RPMI8226 (cell line): Measurements from ENCODE around the gene DHX35.

Experiments
- DNase-seq: peaks from one replicate; pipeline ENCODE4 v3.0.0-alpha.2; 2015

The DHX35 gene

DNA sequence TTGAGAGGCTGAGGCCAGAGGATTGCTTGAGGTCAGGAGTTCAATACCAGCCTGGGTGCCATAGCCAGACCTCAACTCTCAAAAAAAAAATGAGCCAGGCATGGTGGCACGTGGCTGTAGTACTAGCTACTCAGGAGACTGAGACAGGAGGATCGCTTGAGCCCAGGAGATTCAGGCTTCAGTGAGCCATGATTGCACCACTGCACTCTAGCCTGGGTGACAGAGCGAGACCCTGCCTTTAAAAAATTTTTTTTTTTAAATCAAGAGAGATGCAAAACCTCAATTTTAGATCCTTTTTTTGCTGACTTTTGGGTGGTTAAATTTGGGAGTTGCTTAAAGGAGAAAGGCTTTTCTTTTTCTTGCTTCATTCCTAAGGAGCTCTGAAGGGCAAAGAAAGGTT, 70.9 kb downstream of the DHX35 start:
- DNase-seq = no peak

DNA sequence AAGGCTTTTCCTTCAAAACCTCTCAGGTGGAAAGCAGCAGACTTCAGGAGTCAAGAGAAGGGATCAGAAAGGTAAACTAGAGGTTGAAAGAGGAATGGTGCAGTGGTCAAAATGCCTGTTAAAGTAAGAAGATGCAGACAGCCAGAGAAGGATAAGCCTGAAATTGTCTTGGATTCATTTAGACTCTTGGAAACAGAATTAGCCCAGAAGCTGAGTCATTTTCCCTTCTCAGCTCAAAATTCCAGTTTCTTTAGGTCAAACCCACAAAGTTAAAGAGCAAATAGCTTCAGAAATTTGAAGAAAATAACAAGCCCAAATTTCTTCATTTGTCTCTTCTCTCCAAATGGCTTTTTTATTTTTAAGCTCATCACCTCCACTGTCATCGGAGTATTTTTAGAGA, 73.9 kb downstream of the DHX35 start:
- no peak for DNase-seq

DNA sequence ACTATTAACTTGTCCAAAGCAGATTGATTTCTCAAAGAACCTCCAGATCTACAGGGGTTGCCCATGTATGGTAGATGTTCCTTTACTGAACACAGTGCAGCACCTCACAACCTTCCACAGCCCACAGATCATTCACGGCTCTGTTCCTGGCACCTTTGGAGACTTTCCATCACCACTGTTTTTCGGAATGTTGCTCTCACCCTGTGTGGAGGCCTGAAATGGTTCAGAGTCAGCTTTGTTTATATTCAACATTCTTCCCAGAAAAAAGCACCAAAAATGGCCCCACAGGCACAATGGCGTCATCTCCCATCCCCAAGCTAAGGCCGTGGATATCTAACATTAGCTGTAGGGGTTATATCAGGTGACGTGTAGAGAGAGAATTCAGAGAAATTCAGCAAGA, 74.7 kb downstream of the DHX35 start:
- no peak for DNase-seq

DNA sequence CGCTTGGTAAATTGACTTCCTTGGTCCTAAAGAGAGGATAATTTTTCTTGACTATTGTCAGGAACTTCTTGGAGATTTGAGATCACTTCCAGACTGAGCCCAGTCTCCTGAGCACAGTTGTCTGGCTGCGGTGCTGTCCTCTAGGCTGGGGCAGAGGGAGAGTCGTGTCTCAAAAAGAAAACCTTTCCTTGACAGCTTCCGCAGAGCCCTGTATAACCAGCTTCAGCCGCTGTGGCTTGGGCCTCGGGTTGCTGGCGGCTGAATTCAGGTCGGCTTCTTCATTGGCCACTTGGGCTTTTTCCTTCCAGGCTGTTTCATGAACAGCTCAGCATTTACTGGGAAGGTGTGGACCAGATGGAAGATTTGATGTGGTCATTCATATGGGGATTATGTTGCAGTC, 75.9 kb downstream of the DHX35 start:
- no peak for DNase-seq

DNA sequence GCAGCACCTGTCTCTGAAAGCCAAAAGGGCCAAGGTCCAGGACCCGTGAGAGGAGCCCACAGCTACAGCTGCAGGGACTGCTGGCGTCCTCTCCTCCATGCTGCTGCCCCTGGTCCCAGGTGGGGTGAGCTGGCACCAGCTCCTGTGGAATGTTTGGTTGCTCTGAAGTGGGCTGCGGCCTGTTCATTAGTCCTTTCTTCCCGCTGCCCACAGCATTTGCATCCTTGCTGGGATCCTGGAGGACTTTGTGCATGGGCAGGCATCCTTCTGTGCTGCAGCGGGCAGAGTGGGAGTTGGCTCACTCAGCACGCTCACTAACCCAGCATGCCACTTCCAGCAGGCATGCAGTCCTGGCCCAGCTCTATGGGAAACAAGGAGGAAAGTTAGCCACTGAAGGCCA, 76.4 kb downstream of the DHX35 start:
- no peak for DNase-seq

DNA sequence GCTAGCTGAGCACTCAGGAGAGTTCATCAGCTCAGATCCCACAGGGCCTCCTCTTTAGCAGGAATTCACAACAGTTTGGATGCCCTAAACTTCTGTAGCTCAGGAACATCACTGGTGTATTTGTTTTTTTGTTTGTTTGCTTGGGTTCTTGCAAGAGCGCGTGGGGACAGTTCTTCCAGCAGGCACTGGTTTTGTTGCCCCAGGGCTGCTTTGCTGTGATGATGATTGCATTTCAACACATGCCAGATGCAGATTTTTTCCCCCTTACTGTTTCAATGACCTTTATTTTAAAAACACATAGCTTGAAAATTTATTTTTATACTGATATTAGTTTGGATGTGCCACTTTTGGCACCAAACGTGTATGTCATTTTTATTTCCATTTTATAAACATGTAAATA, 77.1 kb downstream of the DHX35 start:
- no peak for DNase-seq

DNA sequence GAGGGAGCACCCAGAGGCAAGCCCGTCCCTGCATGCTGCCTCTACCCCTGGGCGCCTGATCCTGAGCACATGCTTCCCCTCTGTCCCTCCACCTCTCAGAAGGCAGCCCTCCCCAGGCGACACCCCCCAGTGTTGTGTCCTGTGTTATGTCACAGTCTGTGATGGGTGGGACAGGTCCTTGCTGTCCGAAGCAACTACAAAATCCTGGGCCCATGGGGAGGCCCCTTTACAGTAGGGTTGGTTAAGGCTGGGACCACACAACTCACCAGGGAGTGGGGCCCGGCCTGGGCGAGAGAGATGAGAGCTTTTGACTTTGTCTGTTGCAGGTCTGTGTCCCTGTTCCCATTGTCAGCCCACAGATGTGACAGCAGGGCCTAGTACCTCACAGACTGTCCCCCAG, 78.0 kb downstream of the DHX35 start:
- DNase-seq = no peak

DNA sequence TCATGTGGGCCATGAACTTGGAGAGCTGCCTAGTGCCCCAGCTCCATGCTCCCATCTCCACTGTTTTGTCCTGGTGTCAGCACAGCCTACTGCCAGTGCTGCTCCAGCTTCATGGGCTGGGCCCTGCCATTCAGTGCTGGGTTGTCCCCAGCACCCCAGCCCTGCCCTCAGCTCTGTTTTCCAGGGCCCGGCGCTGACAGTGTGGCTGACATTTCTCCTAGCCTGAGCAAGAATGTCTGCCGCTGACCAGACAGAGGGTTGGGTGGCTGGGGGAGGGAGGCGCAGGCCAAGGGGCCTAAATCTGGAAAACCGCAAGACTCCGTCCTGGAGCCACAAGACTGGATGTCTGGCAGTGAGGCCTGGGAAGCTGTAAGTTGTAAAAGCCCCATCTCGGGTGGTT, 78.9 kb downstream of the DHX35 start:
- DNase-seq = no peak

DNA sequence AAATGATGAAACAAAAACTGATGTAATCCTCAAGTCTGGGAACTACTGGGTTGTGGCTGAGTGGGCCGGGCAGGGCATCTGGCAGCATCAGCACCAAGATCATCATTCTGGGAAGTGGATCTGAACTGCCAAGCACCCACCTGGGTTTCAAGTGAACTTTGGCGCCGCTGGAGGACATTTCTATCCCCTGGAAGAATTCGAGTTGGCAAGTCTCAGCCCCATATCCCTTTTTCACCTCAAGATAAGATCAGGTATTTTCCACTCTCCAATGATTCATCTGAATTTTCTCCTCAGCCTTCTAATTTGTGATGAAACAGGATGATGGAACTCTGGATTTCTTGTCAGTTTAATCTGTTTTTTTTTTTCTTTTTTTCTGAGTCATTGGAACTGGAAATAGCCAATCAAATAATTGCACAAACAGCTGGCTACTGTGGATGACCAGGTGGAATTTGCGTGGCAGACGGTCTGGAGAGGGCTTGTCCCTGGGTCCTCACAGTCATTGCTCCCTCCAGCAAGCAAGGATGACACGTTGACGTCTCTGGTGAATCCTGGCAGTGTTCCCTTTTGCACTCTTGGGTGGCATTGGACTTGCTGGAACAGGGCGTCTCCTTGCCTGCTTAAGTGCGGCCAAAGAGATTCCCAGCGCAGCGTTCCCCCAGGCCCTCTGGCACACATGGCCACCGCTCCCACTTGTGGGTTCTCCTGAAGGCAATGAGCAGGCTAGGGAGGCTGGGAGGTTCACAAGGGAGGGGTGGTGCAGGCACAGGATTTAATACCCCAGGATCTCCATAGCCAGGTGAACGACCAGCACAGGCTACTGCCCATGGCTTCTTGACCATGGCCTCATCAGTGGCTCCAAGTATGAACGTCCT, 80.4 kb downstream of the DHX35 start:
- DNase-seq = no peak

DNA sequence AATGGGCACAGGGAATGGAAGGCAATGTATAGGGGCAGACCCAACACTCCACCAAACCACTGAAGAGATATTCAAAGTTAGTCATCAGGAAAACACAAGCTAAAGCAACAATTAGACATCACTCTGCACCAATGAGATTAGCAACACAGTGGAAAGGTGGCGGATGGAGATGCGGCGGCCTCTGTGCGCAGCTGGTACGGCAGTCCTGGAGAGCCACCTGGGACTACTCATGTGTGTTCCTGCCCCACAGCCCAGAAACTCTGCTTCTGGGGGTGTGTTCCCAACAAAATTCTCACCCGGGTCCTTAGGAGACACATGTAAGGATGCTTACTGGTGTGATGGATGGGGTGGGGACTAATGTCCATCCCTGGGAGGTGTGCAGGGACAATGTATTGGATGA, 82.4 kb downstream of the DHX35 start:
- DNase-seq = no peak

DNA sequence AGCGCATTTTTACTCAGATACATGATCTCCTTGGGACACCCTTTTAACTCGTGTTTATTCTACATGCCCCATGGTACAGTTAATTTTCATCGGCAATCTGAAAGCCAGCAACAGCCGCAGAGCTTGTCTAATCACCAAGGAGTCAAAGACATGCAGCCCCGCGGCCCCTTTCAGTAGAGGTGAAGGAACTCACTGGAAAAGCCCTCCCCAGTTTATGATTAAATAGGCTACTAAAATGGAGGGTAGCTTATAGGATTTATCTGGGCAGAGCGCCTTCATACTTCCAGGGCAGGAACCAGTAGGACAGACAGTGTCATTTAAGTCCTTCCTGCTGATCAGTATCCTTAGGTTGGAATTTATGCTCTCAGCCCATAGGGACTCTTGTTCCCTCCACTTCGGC, 83.5 kb downstream of the DHX35 start:
- DNase-seq = no peak

DNA sequence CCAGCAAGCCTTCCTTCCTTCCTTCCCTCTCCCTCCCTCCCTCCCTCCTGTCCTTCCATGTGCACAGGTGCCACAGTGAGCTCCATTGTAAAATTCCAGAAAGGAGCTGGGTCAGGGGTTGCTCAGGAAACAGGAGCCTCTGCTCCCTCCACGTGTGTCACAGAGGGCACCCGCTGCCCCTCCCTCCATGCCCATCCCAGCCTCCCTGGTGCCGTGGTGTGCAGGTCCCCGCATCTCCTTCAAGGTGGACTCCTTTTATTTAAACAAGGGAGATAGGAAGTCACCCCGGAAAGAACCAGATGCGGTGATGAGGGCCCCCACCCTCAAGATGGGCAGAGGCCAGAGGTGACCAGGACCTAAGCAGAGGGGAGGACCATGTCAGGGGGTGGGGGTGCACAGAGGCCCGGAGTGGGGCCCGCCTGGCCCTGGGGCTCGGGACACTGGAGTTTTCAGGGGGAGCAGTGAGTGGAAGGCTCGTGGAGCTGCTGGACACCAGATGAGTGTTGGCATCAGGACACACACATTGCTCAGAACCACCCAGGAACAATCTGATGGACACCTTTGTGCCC, 85.4 kb downstream of the DHX35 start:
- no peak for DNase-seq

DNA sequence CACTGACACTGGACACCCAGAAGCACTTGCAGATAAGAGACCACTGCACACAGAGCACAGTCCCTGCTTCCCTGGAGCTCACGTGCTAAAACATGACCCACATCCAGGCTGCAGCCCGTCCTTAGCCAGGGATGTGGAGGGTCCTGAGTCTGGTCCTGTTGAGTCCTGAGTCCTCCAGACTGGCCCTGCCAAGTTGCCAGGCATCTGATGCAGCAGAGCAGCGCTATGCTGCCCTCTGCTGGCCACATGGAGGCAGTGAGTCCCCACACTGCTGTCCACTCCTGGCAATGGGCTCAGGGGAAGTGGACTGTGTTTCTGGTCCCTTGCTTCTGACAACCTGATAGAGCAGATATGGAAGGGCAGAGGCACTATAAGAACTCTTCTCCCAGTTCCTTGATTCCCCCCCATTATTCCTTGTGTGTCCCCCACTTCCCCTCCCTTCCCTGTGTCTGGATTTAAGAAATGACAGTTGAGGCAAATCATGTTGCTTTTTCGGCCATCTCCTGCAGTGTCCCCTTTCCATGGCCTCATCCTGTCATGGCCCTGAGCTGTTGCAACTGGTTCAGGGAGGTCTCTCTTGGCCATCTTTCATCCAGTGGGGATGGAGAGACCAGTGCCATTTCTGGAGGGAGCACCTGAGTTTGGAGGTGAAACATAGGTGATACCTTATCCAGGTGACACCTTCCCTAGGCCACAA, 86.0 kb downstream of the DHX35 start:
- peak; percentile 82 for DNase-seq

DNA sequence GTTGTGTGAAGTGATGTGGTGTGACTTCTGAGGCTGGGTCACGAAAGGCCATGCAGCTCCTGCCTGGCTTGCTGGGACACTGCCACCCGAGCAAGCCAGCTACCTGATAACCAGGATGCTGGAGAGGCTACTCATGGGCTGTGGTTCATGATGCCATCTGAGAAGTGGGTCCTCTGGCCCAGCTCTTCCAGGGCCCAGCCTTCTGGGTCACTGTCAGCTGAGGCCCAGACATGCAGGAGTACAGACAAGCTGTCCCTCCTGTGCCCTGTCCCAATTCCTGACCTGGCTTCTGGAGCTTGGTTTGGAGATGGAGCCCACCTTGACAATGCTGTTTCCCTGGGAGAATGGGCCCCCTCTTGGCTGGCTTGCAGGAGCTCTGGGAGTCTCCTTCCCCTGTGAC, 87.0 kb downstream of the DHX35 start:
- DNase-seq = no peak

DNA sequence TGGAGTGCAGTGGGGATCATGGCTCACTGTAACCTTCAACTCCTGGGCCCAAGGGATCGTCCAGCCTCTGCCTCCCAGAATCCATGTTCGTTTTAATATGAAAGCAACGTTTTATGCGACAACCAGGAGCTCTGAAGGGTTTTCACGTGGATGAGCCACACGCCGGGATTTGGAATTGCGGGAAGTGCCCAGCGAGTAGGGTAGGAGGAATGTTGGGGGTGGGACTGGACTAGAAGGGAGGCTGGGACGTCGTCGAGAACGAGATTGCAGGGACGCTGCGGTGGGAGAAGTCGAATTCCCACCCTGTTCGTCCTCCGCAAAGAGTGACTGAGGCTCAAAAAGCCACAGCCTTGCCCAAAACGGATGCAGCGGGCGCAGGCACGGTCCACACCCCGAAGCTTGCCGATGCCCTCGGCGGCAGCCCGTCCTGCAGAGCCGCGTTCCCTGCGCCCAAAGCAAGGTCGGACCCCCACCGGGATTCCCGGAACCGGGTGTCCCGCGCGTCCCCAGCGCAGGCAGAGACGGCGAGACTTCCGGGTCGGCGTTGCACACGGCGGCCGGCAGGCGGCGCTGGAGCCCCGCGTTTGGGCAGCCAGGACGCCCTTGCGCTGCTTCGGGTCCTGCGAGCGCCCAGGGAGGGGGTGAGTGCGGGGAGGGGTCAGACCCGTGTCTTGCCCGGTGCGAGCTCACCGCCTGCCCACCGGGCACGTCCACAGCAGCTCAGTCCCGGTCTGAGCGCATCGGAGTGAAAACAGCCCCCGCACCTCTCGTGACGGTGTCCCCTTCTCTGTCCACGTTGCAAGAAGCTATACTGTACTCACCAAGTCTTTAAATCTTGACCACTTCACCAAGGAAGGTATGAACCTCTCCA, 87.8 kb downstream of the DHX35 start:
- DNase-seq = peak; percentile 78

DNA sequence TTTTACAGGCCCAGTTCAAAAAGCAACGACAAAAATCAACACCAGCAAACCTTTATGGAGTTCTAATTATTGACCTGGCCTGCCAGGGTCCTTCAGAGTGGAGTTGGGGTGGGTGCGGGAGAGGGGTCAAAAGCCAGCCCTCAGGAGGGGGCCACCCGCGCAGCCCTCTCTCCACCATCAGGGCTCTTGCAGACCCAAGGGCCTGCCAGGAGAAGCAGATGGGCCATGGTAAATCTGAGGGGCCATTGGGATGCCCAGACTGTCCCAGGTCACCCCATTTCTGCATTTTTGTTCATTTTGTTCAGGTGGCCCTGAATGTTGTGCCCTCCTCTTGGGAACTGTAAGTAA, 88.4 kb downstream of the DHX35 start:
- no peak for DNase-seq

DNA sequence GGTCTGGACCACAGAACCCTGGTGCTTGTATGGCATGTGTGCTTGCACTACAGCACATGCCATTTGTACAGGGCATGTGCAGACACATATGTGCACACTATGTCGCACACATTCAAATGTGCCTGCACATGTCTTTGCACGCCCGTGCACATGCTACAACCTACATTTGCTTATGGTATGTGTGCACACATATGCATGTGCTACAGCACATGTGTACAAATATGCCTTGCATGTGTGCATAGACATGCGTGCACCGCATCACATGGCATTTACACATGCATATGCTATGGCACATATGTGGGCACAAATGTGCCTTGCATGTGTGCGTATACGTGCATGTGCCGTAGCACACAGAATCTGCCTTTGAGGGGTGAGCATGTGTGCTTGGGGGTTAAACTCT, 90.5 kb downstream of the DHX35 start:
- no peak for DNase-seq

DNA sequence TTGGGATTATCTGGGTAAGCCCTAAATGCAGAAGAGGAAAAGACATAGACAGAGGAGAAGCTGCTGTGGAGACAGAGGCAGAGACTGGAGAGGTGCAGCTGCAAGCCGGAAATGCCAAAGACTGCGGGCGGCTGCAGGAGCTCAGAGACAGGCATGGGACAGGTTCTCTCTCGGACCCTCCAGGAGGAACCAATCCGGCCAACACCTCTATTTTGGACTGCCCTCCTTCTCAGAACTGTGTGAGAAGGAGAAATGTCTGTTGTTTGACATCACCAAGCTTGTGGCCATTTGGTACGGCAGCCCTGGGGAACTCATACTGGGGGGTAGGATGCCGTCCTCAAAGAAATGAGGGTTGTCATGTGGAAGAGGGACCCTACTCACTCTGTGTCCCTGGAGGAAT, 95.0 kb downstream of the DHX35 start:
- no peak for DNase-seq

DNA sequence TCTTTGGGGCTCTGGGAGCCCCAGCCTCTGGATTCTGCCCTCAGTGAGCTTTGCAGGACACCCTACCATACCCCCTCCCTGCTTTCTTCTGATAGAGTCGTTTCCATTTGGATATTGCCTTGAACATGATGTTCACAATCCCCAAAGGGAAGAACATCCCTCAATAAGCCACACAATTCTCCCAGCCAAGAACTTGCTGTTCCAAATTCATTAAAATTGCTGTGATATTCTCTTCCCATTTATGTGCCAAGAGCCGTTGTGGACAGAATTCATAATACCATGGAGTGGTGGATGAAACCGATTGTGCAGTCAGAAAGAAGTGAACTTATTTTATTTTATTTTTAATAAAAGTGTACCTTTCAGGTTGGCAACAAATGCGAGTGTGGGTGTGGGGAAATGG, 95.8 kb downstream of the DHX35 start:
- no peak for DNase-seq

DNA sequence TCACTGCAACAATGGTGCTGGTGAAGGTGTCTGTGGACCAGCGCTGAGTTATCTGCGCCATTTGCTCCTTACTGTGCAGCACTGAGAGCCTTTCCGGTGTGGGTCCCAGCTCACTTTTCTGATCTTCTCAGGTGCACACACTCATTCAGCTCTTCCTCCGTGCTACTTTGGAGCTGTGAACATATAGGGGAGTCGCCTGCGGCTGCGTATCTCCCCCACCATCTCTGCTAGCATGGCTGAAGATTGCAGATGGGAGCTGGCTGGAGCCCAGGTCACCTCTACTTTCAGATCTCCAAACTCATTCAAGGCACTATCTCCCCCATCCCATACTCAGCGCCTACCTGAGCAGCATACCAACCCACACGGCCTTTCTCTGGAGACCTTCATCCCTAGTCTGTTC, 96.9 kb downstream of the DHX35 start:
- no peak for DNase-seq

DNA sequence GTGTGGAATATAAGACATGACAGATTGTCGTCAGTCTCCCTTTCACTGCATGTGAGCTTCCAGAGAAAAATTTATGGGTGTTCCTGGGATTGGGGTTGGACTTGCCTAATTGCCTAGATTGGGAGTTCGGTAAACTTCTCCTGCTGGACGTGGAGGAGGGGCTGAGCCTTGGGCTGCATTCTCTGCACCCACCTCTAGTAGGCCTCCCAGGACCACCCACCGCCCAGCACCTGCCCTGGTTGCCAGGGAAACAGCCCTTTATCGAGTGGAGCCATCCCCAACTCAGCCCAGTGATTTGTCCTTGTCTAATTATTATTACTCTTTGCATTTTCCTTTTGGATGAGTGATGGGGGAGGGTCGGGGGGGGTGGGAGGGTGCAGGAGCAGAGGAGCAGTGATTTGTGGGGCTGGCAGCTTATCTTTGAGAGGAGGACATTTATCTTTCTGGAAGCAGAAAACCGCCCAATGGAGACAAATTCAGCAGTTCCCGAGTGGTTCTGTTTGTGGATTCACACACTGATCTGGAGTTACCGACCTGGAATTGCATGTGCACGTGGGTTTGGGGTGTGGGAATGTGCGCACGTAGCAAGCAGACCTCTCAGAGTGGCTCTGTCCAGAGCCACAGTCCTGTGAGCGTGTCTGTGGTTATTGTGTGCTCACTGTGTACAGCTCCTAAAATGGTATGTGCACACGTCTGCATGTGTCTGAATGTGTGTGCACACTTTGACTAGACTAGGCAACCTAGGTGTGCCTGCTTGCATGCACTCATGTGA, 104.5 kb downstream of the DHX35 start:
- no peak for DNase-seq

DNA sequence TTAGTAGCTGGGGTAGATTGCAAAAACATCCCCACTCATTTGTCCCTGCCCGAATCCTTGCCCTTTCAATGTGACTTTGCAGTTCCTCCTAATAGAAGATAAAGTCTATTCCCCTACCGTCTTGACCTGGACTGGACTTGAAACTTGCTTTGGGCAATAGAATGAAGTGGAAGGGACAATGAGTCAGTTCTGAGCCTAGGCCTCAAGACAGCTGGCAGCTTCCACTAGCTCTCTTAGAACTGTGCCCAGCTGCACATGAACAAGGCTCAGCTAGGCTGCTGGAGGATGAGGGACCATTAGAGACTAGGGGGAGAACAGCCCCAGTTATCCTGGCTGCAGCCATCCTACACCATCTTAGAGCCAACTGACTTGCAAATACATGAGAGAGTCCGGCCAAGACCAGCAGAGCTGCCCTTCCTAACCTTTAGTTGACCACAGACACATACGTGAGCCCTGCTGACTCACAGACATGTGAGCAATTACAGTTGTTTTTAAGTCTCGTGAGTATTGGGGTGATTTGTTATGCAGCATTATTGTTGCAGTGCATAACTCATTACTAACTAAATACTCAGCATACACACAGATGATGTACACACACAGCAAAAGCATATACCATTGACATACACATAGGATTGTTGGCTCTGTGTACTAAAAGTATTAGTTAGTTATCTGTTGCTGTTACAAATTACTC, 105.5 kb downstream of the DHX35 start:
- no peak for DNase-seq
